SK-N-DZ (cell line): Measurements from ENCODE around the gene NLRP10.

Experiments used
- DNase-seq: peaks from one replicate; pipeline ENCODE4 v3.0.0-alpha.2; 2015; ENCODE audit warnings: low spot score

The NLRP10 gene

GRCh38 chr11:7977232-7977917, 12.1 kb upstream of the NLRP10 start:
- no peak for DNase-seq

DNA sequence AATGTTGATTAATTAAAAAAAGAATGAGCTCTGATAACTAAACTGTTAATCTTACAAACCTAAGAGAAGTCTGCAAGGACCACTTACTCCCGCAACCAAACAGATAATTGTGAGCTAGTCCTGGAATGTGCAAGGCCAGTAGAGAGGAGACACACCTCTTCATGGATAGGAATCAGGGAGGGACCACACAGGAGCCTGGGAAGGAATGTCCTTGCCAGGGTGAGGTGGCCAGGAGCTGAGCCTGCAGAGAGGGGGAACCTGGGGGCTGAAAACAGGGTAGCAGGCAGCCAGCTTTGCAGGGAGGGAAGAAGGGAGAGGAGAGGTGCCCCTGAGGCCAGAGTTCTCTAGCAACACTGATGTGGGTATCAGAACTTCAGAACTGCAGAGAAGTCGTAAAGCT, 9.4 kb upstream of the NLRP10 start:
- DNase-seq: no peak

- DNase-seq: no peak
Observed at GRCh38 chr11:7973011-7973410, 7.8 kb upstream of the NLRP10 start.

GRCh38 chr11:7971846-7972245, 6.6 kb upstream of the NLRP10 start:
- no peak for DNase-seq

- no peak for DNase-seq
Observed at GRCh38 chr11:7969756-7970646, 4.8 kb upstream of the NLRP10 start.

GRCh38 chr11:7968686-7969085, 3.4 kb upstream of the NLRP10 start:
- no peak for DNase-seq

DNA sequence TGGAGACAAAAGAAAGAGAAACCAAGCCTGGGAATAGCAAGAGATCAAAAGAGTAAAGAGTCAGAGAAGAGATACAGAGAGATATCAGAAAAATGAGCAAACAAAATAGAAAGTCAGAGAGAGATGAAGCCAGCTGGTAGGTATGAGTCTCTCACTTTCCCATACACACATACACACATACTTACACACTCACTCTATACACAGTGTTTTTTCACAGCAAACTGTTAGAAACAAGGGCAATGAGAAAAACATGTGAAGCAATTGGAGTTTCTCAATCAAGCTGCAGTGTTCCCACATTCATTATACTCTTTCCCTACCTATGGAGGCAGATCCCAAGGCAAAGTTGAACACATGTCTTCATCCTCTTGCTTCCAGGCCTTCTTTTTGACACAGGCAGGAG, 2.6 kb upstream of the NLRP10 start:
- no peak for DNase-seq

GRCh38 chr11:7967097-7967496, 1.9 kb upstream of the NLRP10 start:
- no peak for DNase-seq

DNA sequence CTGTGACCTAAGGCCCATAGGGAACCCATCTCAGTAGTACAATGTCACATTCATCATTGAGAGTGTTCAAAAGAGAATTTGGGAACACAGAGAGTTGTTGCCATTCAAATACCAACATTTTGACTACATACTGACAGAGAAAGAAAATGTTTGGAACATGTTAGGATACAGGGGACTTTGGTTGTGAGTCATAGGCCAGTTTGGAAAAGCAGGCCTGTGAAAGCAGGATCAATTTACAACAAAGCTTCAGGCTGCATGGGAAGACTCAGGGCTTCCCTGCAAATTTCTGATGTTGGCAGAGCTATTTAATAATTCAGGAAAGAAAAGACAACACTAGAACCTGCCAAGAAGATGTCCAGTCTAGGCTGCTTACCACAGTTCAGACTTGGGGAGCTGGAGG, 374 bp downstream of the NLRP10 start:
- no peak for DNase-seq

GRCh38 chr11:7964261-7964660, 986 bp downstream of the NLRP10 start:
- DNase-seq: no peak

DNA sequence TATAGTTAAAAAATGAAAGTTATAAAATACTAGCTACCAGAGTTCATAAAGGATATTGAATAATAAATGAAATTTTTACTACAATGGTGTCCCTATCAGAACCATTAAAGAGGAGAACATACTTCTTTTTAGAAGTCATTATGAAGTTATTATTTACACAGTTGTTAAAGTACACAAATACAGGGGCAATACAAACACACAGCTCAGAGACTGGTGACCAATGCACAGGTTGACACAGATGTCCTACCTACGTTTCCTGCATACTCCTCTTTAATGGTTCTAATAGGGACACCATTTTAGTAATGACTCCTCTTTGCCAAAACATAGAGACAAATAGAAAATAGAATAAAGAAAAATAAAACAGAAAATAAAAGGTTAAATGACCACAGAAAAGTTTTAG, 10.1 kb downstream of the NLRP10 start:
- no peak for DNase-seq

GRCh38 chr11:7949934-7950333, 15.3 kb downstream of the NLRP10 start:
- no peak for DNase-seq

GRCh38 chr11:7944123-7944522, 21.1 kb downstream of the NLRP10 start:
- DNase-seq: no peak

DNA sequence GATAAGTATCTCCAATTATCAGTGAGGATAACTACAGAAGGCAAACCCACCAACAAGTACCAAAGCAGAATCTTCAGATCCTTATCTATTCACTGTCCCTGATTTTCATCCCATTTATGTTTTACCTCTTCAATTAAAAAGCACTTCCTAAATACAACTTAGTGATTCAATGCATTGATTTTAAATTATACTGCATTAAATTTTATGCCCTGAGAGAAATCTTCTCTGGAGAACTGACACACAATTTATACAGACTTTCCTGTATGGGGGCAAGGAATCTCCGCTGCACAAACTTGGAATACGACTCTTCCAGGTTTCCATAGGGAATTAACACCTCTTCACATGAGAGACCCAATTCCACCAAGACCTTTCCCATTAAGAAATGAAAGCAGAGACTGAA, 23.6 kb downstream of the NLRP10 start, which contains the start of gene OR10A3:
OR10A3 (minus strand) TSS at position 101 of the 400 bp plus-strand sequence. CDS start 2,188 bp downstream, outside the sequence.
- no peak for DNase-seq

DNA sequence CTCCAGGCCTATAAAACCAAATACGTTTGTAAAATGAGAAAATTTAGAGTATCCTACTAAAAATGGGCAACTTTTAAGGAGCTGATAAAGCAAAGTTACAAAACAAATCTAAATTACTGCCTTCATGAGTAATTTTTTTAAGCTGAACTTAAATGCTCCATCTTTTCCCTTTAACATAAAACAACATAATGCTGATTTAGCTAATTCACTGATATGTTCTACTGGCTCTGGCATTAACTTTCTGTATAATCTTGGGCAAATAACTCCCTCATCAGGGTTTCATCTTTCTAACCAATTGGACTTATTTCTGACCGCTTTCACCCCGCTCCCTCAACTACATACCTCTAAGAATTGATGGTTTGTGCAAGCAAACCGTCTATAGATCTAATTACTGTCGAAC, 24.1 kb downstream of the NLRP10 start:
- no peak for DNase-seq

GRCh38 chr11:7936615-7937014, 28.6 kb downstream of the NLRP10 start:
- DNase-seq: no peak

- DNase-seq: no peak
Observed at GRCh38 chr11:7931168-7931567, 34.1 kb downstream of the NLRP10 start, which contains the start of gene OR10A6. Gene OR10A6 (minus strand): TSS chr11:7931268. CDS start chr11:7928662, 2,606 bp downstream.

DNA sequence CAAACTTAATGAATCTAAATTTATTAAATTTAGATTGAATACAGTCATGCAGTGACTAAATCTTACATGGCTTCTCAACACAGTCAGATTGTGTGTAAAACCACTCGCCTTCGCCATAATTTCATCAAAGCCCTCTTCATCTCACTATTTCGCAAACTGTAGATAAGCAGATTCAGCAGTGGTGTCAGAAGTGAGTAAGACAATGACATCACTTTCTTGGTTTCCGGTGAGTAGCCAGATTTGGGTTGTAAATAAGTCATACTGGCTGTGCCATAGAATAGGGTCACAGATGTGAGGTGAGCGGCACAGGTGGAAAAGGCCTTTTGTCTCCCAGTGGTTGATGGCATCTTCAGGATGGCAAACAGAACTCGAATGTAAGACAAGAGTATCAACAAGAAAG, 37.6 kb downstream of the NLRP10 start:
- DNase-seq: no peak

DNA sequence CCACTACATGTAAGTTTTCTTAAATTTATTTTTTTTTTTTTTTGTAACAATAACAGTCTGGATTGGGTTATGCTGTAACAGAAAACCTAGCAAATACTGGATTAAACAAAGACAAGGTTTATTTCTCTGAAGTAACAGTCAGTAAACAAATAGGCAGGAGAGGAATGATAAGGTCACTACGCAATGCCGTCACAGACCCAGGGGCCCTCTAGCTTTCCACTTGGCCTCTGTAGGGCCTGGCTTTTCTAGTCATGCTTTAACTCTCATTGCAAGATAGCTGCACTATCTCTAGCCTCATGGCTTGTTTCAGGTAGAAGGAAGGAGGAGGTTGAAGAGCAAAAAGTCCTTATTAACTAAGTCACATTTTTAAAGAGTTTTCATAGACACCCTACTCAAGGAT, 40.7 kb downstream of the NLRP10 start:
- DNase-seq: no peak

GRCh38 chr11:7918141-7918540, 47.1 kb downstream of the NLRP10 start:
- DNase-seq: no peak
